Placental epithelial cell (primary cell): ENCODE measurements around the gene CHST6. TPM values are rescaled to one million over a fixed set of nuclear protein-coding genes. Genes with fewer than 3 reads are reported as not detected.

Experiments used
- total RNA-seq: library from RNA; depleted of rRNA; stranded (reverse); fragments of >200 nt; gene quantifications from 2 replicates; pipeline ENCODE4 v1.2.3, GENCODE V29; 2012

The CHST6 gene
- 0.33 and 0.79 TPM in 2 replicates for total RNA-seq

DNA sequence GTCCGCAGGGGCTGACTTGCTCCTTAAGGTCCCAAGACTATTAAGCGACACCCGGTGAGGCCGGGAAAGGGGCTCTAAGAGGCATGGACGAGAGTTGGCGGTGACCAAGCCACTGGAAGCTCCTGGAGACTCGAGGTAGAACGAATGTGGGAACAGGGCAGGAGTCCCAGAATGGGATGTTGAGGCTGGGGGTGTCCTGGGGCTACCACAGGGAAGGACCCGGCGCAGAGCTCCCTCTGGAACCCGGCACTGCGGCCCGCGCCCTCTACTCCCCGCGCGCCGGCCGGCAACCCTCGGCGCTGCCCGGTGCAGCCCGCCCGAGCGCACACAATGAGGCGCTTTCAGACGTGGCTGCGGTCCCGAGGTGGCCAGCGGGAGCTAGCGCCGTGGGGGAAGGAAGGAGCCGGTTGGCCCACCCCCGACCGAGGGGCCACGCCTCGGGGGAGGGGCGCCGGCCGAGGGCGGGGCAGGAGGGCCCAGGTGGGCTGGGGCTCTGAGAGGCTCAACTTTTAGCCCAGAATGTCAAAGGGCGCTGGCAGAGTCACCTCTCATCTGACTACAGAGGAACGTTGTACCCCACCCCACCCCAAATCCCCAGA is at the start of gene CHST6:
Gene CHST6 (minus strand): TSS at position 366 of the 599 bp plus-strand sequence. CDS start 15,613 bp downstream, outside the sequence.

GRCh38 chr16:75535901-75536300 is 40.7 kb upstream of the CHST6 start, which contains the start of gene CHST5:
Gene CHST5, minus strand, starts transcription at chr16:75536108. Its CDS starts 5,724 bp downstream, at chr16:75530384.

GRCh38 chr16:75464122-75464918 is 30.9 kb downstream of the CHST6 start, which contains the start of gene TMEM170A:
Gene TMEM170A, minus strand, starts transcription at chr16:75464689. Its CDS starts 89 bp downstream, at chr16:75464600.

DNA sequence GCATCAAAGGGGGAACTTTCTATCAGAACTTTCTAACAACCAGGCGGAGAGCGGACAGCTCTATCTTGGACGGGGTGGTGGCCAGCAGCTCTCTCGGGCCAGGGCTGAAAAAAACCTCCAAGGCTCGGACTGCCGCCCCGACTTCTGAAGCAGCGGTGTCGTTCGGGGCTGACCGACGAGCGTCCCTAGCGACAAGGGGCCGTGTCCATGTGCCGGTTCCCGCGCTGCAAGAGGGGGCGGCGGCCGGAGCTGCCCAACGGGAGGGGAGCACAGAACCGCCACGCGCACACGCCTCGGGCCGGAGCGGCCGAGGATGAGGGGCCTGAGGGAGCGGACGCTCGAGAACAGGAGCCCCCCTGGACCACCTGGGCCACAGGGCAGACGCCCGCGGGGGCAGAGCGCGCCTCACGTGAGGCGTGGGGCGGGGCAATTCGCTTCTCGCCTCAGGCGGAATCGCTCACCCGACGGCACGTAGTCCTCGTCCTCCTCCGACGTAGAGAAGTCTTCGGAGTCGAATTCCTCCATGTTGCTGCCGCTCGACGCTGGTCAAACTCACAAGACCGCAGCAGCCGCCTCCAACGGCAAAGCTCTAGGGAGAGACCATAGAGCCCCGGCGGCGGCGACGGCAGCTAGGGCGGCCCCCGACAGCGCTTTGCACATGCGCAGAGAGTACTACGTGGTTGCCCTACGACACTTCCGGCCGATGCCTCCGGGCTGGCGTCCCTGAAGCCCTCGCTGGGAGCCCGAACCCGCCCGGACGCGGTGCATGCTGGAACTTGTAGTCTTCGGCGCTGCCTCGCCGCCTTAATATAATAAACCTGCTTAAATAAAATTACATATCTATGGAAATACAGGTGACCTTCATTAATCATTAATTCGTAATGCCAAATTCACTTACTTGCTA is 62.2 kb downstream of the CHST6 start, which contains the start of gene CFDP1:
Gene CFDP1 (minus strand): TSS at position 676 of the 904 bp plus-strand sequence. CDS start 151 bp downstream, at position 525.

Other genes starting within 250 kb of the CHST6 start
- gene BCAR1, start 243.8 kb downstream of the CHST6 start, total RNA-seq, result 73.8 and 86.2 TPM in 2 replicates
- 26.8 and 40.8 TPM in 2 replicates for gene CFDP1, start 61.9 kb downstream of the CHST6 start, total RNA-seq
- 11.4 and 12.7 TPM in 2 replicates for gene TMEM170A, start 30.8 kb downstream of the CHST6 start, total RNA-seq
- gene CHST5, start 40.7 kb upstream of the CHST6 start, total RNA-seq, result not detected in 2 replicates
- 9.7 and 15.3 TPM in 2 replicates for gene TMEM231, start 60.8 kb upstream of the CHST6 start, total RNA-seq
- gene GABARAPL2, start 70.9 kb upstream of the CHST6 start, total RNA-seq, result 32.3 and 46.7 TPM in 2 replicates
- 52.2 and 64.9 TPM in 2 replicates for gene ADAT1, start 127.8 kb upstream of the CHST6 start, total RNA-seq
- gene KARS1, start 152.2 kb upstream of the CHST6 start, total RNA-seq, result 102 and 147 TPM in 2 replicates
- gene TERF2IP, start 152.3 kb upstream of the CHST6 start, total RNA-seq, result 25.6 and 29.1 TPM in 2 replicates
- not detected in 2 replicates for gene CPHXL2, start 181.6 kb upstream of the CHST6 start, total RNA-seq
- not detected in 2 replicates for gene DUXB, start 206.0 kb upstream of the CHST6 start, total RNA-seq
- gene CPHXL, start 231.0 kb upstream of the CHST6 start, total RNA-seq, result not detected in 2 replicates